B cell (primary cell): ENCODE measurements around the gene NANOS1.

Experiments
- EZH2 ChIP-seq: IDR thresholded peaks from 2 replicates; pipeline ENCODE4 v1.6.1; 2012; ENCODE audit warnings: borderline replicate concordance, low read depth, mild to moderate bottlenecking, moderate library complexity, low read length; ENCODE audit not compliant: insufficient read depth, poor library complexity, severe bottlenecking
- TF ChIP-seq, protein P1 (sequence below): fragments of 200-600 bp; IDR thresholded peaks from one replicate; pipeline ENCODE4 v1.8.0; 2022; ENCODE audit warnings: antibody characterized with exemption, mild to moderate bottlenecking

DNA sequence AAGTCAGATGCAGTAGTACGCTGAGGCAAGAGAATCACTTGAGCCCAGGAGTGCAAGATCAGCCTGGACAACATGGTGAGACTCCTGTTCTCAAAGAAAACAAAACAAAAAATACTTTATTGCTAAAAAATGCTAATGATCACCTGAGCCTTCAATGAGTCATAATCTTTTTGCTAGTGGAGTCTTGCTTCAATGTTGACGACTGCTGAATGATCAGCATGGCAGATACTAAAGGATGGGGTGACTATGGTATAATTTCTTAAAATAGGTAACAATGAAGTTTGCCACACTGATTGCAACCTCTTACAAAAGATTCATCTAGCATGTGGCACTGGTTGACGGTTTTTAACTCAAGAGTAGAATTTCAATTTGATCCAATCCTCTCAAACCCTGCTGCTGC lies 22.3 kb downstream of the NANOS1 start:
- TF ChIP-seq, protein P1, sequence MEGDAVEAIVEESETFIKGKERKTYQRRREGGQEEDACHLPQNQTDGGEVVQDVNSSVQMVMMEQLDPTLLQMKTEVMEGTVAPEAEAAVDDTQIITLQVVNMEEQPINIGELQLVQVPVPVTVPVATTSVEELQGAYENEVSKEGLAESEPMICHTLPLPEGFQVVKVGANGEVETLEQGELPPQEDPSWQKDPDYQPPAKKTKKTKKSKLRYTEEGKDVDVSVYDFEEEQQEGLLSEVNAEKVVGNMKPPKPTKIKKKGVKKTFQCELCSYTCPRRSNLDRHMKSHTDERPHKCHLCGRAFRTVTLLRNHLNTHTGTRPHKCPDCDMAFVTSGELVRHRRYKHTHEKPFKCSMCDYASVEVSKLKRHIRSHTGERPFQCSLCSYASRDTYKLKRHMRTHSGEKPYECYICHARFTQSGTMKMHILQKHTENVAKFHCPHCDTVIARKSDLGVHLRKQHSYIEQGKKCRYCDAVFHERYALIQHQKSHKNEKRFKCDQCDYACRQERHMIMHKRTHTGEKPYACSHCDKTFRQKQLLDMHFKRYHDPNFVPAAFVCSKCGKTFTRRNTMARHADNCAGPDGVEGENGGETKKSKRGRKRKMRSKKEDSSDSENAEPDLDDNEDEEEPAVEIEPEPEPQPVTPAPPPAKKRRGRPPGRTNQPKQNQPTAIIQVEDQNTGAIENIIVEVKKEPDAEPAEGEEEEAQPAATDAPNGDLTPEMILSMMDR: no peak
- TF ChIP-seq EZH2: no peak
